ENCODE data around the gene C1QTNF4. TPM values are rescaled to one million over a fixed set of nuclear protein-coding genes. Genes with fewer than 3 reads are reported as not detected.
A peak's percentile ranks its signal among the peaks of the same experiment; 100 is the strongest.

The C1QTNF4 gene
- total and polyA plus RNA-seq, 9 of the 15 experiments (the other 6 are each of a cell fraction or from before 2014, with no cell fraction given): not detected

- TF ChIP-seq NR0B1 (IDR thresholded peaks at IDR 0.05; ENCODE audit: partially characterized antibody) (no peak), GTF2F1 (IDR thresholded peaks at IDR 0.05; ENCODE audit: low read depth, low read length) (no peak), JUND (IDR thresholded peaks at IDR 0.05; ENCODE audit: borderline replicate concordance, low read depth, low read length) (no peak), JUND (tag; IDR thresholded peaks at IDR 0.05; ENCODE audit: borderline replicate concordance, low read depth, low read length) (no peak; the same call in 2 of the 3 replicates), CBX1 (IDR thresholded peaks at IDR 0.05; ENCODE audit: low read depth) (peak; percentile 79; the same call in 1 of the 2 replicates), NFE2 (IDR thresholded peaks at IDR 0.05; ENCODE audit: low read depth) (no peak), CBFB (CRISPR knock-in tag; IDR thresholded peaks at IDR 0.05) (no peak), MAX (CRISPR knock-in tag; IDR thresholded peaks at IDR 0.05) (peak; percentile 85), SNIP1 (IDR thresholded peaks at IDR 0.05; ENCODE audit: low read depth) (no peak), CBFA2T2 (conservative IDR thresholded peaks at IDR 0.05) (no peak), ILF3 (IDR thresholded peaks at IDR 0.05; ENCODE audit: borderline replicate concordance) (no peak), SAFB2 (IDR thresholded peaks at IDR 0.05; ENCODE audit: borderline replicate concordance, low read depth, low read length, severe bottlenecking) (no peak), ZNF707 (CRISPR knock-in tag; conservative IDR thresholded peaks at IDR 0.05) (no peak), SMC3 (conservative IDR thresholded peaks at IDR 0.05; ENCODE audit: insufficient read depth, low read depth, low read length) (no peak), ZNF431 (CRISPR knock-in tag; IDR thresholded peaks at IDR 0.05) (no peak), BRF1 (IDR thresholded peaks at IDR 0.05; ENCODE audit: borderline replicate concordance, extremely low read depth, insufficient read length) (no peak), ZNF398 (CRISPR knock-in tag; IDR thresholded peaks at IDR 0.05) (no peak), SRSF3 (IDR thresholded peaks at IDR 0.05; ENCODE audit: insufficient read depth, low read length) (0 out of 2 replicates have a peak, but pooled peaks have one; percentile 50), RAD21 (CRISPR knock-in tag; conservative IDR thresholded peaks at IDR 0.05 in 1 of 2, IDR thresholded peaks at IDR 0.05 in 1 of 2) (peak in 1 of 2 experiments; percentile 15; a peak in 1 of 4 replicates), HCFC1 (IDR thresholded peaks at IDR 0.05; ENCODE audit: low read depth, low read length) (peak; percentile 62), ELK3 (CRISPR knock-in tag; IDR thresholded peaks at IDR 0.05) (no peak), SIN3A (IDR thresholded peaks at IDR 0.05; ENCODE audit: borderline replicate concordance in 2 of 2, control insufficient read depth in 1 of 2, low read depth in 2 of 2, low read length in 2 of 2) (peak in 1 of 2 experiments; percentile 78; a peak in 1 of 4 replicates), RBM22 (IDR thresholded peaks at IDR 0.05; ENCODE audit: low read depth, low read length, poor library complexity, severe bottlenecking) (no peak)
These were observed 28.7 kb downstream of the C1QTNF4 start, which contains the start of gene PTPMT1 (continued) for GRCh38 chr11:47565340-47566148.

All from K562 (cell line).